ENCODE measurements around the gene USH1G.
"Not testable (repeated sequence)": the region's sequence is repeated elsewhere in the genome, so short reads cannot be mapped to it uniquely, and the experiment has no call there.

Gene USH1G

DNA sequence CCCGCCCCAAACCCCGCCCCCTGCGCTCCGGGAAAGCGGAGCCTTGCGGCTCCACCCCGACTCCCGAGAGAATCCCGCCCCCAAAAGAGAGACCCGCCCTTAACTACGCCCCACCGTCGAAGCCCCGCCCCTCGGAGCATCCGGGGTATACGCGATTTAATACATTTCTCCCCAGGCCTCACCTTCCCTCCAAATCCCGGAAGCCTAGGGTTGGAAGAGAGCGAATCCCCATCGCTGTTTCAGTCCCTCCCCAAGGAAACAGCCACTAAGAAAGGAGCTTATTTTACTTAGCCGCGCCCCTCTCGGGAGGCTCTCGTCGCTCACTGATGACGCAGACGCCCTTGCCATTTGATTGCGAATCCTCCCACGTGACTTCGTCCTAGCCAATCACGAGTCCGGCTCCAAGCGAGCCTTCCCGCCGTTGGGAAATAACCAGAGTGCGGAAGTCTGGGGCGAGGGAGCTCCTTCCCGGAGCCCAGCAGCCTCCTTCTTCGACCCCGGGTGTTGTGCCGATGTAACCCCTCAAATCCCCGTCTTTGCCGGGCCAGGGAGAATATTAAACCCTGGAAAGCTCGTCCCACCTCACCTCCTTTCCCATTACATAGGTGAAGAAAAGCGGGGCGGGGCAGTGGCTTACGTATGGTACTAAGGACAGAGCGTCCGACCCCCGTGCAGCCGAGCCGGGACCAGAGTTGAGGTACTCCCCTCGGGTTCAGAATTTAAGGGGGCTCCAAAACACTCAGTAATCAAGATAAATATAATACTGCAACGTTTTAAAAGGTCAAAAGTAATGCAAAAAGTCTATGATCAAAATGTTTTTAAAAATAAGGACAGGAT lies 49.8 kb downstream of the USH1G start:
- peak; percentile 100 for DNase-seq

DNA sequence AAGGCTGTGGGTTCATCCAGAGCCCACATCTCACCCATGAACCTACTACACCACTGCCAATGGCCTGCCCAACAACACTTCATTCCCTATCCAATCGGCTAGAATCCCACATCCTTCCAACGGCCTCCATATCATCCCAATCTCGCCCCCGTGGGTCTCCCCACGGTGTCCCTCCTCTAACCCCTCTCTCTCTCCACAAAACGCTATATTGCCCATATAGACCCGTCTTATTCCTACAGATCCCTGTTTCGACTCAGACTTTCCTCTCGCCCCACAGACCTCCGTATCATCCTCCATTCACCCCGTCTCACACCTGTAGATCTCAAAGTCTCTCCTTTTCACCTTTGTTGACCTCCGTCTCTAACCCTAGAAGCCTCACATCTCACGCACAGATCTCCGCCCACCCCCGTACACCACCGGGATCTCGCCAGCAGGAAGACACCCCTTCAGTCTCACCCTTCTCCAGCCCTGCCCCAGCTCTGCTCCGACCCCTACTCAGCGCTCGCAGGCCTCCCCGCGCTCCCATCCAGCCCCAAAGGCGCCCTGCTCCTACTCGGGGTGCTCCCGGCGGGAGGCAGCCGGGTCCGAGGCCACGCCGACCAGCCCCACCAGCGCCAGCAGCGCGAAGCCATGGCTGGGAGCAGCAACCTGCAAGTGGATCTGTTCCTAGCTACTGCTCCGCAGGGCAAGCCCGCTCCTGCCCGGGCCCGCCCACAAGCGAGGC lies 50.6 kb downstream of the USH1G start, which contains the start of gene FDXR:
Gene FDXR (minus strand): TSS at position 682 of the 724 bp plus-strand sequence. CDS start 50 bp downstream, at position 632.
- DNase-seq = no peak

DNA sequence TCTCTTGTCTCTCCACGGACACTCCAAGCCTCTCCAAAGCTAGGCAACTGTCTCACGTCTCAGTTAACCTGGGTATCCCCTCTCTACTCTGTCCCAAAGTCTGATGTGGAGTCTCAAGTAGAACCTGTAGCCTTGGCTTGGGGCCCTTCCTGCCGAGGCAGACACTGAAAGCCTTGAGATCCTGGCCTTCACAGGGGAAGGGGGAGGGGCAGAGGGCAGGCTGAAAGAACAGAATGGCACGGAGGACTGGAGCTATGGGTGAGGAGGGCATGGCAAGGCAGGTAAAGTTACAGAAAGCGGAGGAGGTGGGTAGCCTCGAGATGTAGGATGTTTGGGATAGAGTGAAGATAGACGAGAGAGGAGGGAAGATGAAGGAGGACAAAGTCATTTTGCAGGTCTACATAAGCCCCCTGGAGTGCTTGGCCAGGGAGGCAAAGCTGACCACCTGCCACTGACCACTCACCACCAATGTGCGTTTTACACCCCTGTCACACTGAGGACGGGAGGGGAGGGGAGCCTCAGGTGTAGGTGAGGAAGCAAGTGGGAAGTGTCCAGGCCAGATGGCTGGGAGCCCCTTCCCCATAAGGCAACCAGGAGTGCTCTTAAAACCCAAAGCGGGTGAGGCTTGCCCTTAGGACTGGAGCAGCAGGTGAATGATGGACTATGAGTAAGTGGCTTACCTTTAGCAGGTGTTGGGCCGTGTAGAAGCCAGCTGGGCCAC lies 51.5 kb downstream of the USH1G start:
- DNase-seq = no peak

DNA sequence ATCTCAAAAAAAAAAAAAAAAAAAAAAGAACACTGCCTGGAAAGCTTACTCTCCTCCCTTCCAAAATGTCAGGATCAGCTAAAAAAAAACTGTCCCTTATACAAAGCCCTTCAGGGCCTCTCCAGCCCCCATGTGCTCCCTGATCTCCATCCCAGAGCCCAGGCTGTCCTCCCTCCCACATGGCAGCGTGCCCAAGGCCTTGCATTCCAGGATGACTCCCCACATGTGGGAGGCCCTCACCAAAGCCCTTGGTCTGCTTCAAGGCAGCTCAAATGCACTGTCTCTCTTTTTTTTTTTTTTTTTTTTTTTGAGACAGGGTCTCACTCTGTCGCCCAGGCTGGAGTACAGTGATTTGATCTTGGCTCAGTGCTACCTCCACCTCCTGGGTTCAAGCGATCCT lies 52.5 kb downstream of the USH1G start:
- DNase-seq = no peak

DNA sequence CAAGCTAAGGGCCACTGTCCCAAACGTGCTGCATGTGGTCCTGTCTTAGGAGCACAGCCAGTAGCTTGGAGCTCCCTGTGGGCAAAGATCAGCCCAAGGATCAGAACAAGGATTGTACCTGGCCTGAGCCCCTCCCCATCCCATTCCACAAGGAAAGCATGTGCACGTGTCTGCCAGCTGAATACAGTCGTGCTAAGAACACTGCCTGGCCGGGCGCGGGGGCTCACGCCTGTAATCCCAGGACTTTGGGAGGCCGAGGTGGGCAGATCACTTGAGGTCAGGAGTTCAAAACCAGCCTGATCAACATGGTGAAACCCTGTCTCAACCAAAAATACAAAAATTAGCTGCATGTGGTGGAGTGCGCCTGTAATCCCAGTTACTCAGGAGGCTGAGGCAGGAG lies 53.0 kb downstream of the USH1G start:
- not testable (repeated sequence) for DNase-seq

DNA sequence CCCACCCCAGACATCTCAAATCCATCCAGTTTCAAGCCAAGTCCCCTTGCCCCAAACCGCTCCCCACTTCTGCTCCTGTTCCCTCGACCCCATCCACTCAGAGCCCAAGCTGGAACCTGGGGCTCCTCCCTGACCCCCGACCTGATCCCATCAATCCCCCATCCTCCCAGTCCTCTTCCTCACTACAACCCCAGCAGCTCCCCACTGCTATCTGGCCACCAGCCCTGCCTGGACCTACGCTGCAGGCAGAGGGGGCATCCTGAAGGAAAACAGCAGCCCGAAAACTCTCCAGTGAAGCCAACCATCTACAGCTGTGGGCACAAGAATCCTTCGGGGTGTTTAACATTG lies 54.2 kb downstream of the USH1G start:
- no peak for DNase-seq

DNA sequence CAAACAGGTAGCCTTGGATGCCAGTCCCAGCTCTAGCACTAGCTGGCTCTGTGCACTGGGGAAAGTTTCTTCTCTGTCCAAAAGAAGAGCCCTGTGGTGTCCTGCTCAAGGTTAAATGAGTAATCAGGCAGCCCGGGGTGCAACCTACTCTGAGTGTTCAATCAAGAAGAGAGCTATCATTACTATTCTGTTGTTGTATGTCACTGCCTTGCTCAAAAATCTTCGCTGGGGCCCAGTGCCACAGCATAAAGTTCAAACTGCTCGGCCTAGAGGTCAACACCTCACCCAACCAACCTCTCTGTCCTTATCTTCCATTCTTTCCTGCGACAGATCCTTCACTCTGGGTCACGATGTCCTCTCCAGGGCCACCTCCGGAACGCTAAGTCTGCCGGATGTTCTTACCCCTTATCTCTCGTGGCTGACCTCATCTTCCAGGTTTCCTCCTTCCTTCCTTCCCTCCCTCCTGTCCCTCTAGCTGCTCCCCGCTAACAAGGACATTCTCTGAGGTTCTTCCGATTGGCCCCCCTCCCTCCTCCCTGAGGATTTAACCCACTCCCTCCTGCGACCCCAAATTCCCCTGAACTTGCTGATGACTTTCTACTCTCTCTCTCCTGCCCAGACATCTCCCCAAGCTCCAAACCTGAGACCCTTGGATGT lies 54.7 kb downstream of the USH1G start:
- DNase-seq = no peak

DNA sequence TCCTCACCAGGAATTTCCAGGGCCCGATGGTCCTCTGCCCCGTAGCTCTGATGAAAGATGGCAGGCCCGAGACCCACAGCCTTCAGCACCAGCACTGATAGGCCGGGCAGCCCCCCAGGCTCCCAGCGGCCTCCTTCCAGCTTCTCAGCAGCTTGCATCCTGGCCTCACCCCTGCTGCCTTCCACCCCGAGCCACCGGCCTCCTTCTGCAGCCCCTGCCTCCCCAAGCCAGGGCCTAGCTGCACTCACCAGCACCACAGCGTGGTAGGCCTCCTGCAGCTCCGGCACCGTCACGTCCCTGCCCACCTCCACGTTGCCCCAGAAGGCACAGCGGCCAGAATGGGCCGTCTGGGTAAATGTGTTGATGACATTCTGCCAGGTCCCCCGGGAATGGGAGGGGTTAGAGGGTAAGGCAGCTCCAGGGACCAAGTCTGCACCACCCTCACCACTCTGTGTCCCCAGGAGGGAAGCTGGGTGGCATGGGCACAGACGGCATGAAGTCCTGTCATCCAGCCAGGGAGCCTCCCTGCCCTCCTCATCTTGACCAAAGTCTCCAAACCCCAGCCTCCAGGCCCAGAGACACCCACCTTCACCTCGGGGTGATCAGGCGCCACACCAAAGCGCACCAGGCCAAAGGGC lies 56.7 kb downstream of the USH1G start:
- DNase-seq = no peak

All from CD4-positive, alpha-beta T cell treated with Interleukin-10 for 1 hour (primary cell).